ENCODE measurements around the gene RHBDF1. TPM values are rescaled to one million over a fixed set of nuclear protein-coding genes. Genes with fewer than 3 reads are reported as not detected.

The RHBDF1 gene
- total and polyA plus RNA-seq, 10 of the 15 experiments (the other 5 are each of a cell fraction or from before 2014, with no cell fraction given): 0.04 to 0.85 (median 0.36) TPM; not detected in 3

- BruUV-seq (replicated peaks): no TSS peak
- no peaks in the 10 kb centered on the region for H4K20me1 ChIP-seq (ENCODE audit: control insufficient read depth, insufficient read depth)
- no peak overlapping the region for H2AFZ ChIP-seq (ENCODE audit: control insufficient read depth, low read depth, low read length)
- FAIRE-seq (no peak), ATAC-seq (no peak), DNase-seq (ENCODE audit: low read depth, low spot score) (no peak)
- no peaks in the 10 kb centered on the region for H3K79me2 ChIP-seq (ENCODE audit: control insufficient read depth, insufficient read depth, low read length)
- no peaks in the 10 kb centered on the region for H3K4me1 ChIP-seq (ENCODE audit: control insufficient read depth, insufficient read depth, low read length)
- no peak overlapping the region for H3K27ac ChIP-seq (ENCODE audit: control insufficient read depth, insufficient read depth)
- no peaks in the 10 kb centered on the region for H3K27me3 ChIP-seq (replicated peaks in 1 of 2; ENCODE audit: control insufficient read depth in 2 of 2, insufficient read depth in 2 of 2, low read length in 1 of 2)
- intact Hi-C loops (cut with micrococcal nuclease; ENCODE audit: unreplicated experiment): no loop called here
- H3K9me3 ChIP-seq (replicated peaks; ENCODE audit: control insufficient read depth, insufficient read depth, low read length): no peaks in the 10 kb centered on the region
- ChIA-PET SMC1A (ENCODE audit: uncharacterized antibody, unreplicated experiment) (interaction anchor here (2.9 to 6.4 kb wide), 3 partner anchors 10 to 44 kb away, joined by 10 to 77 read pairs (median 14); partner anchors contain the start of genes POLR3K and SNRNP25), RAD21 (ENCODE audit: unreplicated experiment) (interaction anchor here (6.5 kb wide), 1 partner anchor 33 kb away, joined by 132 read pairs; no protein-coding TSS in a partner anchor), POLR2A (interaction anchor here (0.5 kb wide), 1 partner anchor 24 kb away, joined by 3 read pairs; no protein-coding TSS in a partner anchor), CTCF (interaction anchor here (1.0 to 14.2 kb wide), 5 partner anchors 10 to 42 kb away, joined by 4 to 319 read pairs (median 36); partner anchors contain the start of genes MPG and POLR3K)
- WGBS (ENCODE audit: insufficient coverage, insufficient replicate concordance, low lambda C conversion rate, missing lambda C conversion rate): 71% methylated on average over 16 of the region's 16 CpGs
- H3K4me2 ChIP-seq (ENCODE audit: control insufficient read depth, insufficient read depth): no peak overlapping the region
- H3K9ac ChIP-seq (ENCODE audit: control insufficient read depth, insufficient read depth, low read length): no peak overlapping the region
- no peak overlapping the region for H3K4me3 ChIP-seq
- in situ Hi-C loops (cut with MboI): no loop called here
- TF ChIP-seq SMARCA5 (IDR thresholded peaks at IDR 0.05) (no peak), KLF5 (IDR thresholded peaks at IDR 0.05; ENCODE audit: partially characterized antibody) (no peak), ASH2L (IDR thresholded peaks at IDR 0.05; ENCODE audit: borderline replicate concordance, low read depth) (no peak), BACH1 (IDR thresholded peaks at IDR 0.05; ENCODE audit: borderline replicate concordance) (no peak), SUZ12 (IDR thresholded peaks at IDR 0.05; ENCODE audit: unreplicated experiment) (no peak), KDM1A (IDR thresholded peaks at IDR 0.05; ENCODE audit: borderline replicate concordance) (no peak)
- TF ChIP-seq, protein P1, sequence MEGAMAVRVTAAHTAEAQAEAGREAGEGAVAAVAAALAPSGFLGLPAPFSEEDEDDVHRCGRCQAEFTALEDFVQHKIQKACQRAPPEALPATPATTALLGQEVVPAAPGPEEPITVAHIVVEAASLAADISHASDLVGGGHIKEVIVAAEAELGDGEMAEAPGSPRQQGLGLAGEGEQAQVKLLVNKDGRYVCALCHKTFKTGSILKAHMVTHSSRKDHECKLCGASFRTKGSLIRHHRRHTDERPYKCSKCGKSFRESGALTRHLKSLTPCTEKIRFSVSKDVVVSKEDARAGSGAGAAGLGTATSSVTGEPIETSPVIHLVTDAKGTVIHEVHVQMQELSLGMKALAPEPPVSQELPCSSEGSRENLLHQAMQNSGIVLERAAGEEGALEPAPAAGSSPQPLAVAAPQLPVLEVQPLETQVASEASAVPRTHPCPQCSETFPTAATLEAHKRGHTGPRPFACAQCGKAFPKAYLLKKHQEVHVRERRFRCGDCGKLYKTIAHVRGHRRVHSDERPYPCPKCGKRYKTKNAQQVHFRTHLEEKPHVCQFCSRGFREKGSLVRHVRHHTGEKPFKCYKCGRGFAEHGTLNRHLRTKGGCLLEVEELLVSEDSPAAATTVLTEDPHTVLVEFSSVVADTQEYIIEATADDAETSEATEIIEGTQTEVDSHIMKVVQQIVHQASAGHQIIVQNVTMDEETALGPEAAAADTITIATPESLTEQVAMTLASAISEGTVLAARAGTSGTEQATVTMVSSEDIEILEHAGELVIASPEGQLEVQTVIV (IDR thresholded peaks at IDR 0.05; ENCODE audit: borderline replicate concordance, partially characterized antibody): no peak
- TF ChIP-seq, protein P2, sequence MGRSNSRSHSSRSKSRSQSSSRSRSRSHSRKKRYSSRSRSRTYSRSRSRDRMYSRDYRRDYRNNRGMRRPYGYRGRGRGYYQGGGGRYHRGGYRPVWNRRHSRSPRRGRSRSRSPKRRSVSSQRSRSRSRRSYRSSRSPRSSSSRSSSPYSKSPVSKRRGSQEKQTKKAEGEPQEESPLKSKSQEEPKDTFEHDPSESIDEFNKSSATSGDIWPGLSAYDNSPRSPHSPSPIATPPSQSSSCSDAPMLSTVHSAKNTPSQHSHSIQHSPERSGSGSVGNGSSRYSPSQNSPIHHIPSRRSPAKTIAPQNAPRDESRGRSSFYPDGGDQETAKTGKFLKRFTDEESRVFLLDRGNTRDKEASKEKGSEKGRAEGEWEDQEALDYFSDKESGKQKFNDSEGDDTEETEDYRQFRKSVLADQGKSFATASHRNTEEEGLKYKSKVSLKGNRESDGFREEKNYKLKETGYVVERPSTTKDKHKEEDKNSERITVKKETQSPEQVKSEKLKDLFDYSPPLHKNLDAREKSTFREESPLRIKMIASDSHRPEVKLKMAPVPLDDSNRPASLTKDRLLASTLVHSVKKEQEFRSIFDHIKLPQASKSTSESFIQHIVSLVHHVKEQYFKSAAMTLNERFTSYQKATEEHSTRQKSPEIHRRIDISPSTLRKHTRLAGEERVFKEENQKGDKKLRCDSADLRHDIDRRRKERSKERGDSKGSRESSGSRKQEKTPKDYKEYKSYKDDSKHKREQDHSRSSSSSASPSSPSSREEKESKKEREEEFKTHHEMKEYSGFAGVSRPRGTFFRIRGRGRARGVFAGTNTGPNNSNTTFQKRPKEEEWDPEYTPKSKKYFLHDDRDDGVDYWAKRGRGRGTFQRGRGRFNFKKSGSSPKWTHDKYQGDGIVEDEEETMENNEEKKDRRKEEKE (IDR thresholded peaks at IDR 0.05): no peak
- H3K36me3 ChIP-seq (ENCODE audit: control insufficient read depth in 2 of 2, insufficient read depth in 2 of 2, low read length in 1 of 2): no peaks in the 10 kb centered on the region; a peak in 1 of 4 replicates
Measured at GRCh38 chr16:63466-63865, 9.0 kb downstream of the RHBDF1 start.
